ENCODE results near the gene TTLL7.

GRCh38 chr1:83818916-83819315 lies 180.0 kb downstream of the TTLL7 start:
- TF ChIP-seq CTCF (IDR thresholded peaks at IDR 0.05) (no peak), EZH2 (IDR thresholded peaks at IDR 0.05; ENCODE audit: borderline replicate concordance, insufficient read depth, low read depth, low read length, poor library complexity, severe bottlenecking) (no peak)

Data from B cell (primary cell).